Ovary (tissue), 3 donors: ENCODE data around the gene RBBP9.

ENCODE experiments used
- CTCF ChIP-seq, 3 donors: fragments of 450-650 bp in 2 of 3; fragments of 200-600 bp in 1 of 3; IDR thresholded peaks; one replicate each; pipeline versions ENCODE4 v1.5.1 to v1.8.0; 2016 to 2022; ENCODE audit warnings: antibody characterized with exemption in 3 of 3, mild to moderate bottlenecking in 1 of 3
- EP300 ChIP-seq: sonication (generic); formaldehyde crosslinking; IDR thresholded peaks from one replicate; pipeline ENCODE4 v1.6.1; 2017; ENCODE audit warnings: antibody characterized with exemption
- donor health status: DM: no; HTN: no; CAD: no.

GRCh38 chr20:18477821-18478220, 19.2 kb downstream of the RBBP9 start:
- TF ChIP-seq EP300: no peak
- no peak for TF ChIP-seq CTCF (IDR thresholded peaks at IDR 0.05)
